Measurements from ENCODE around the gene CENPN.

Gene CENPN

GRCh38 chr16:80988756-80989155 is 18.3 kb upstream of the CENPN start:
- no peak for TF ChIP-seq ESRRG (CRISPR knock-in tag; IDR thresholded peaks at IDR 0.05)
- no peak for ATAC-seq

DNA sequence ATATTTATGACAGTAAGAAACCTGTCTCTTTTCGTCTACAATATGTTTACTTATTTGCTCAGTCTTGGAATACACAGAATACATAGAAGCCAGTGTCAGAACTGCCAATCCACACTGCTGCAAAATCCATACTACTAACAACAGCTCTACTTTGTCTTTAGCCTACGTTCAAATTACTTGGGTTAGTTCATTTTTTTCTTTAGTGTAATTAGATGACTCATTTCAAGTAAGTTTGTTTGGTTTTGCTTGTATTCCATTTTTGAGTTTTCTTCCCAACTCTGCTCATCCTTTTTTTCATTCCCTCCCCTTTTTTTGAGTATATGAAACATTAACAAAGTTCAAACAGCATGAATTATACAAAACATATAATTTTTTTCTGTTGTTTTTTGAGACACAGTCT is 17.2 kb upstream of the CENPN start:
- no peak for TF ChIP-seq RARB (CRISPR knock-in tag; IDR thresholded peaks at IDR 0.05)
- ATAC-seq = no peak

DNA sequence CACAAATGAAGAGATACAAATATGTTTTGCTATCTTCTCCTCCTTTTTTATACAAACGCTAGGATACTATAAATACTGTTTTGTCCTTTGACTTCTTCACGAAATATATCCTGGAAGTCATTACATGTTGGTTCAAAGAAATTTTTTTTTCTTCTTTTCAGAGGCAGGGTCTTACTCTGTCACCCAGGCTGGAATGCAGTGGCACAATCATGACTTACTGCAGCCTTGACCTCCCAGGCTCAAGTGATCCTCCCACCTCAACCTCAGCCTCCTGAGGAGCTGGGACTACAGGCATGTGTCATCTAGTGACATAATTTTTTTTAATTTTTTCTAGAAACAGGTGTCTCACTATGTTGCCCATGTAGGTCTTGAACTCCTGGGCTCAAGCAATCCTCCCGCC is 16.4 kb upstream of the CENPN start:
- ATAC-seq = no peak
- TF ChIP-seq TCF4 (CRISPR knock-in tag; IDR thresholded peaks at IDR 0.05; ENCODE audit: borderline replicate concordance) (no peak), TOX (CRISPR knock-in tag; IDR thresholded peaks at IDR 0.05; ENCODE audit: borderline replicate concordance) (no peak), TSHZ2 (CRISPR knock-in tag; IDR thresholded peaks at IDR 0.05) (no peak)
- TF ChIP-seq, protein P1, sequence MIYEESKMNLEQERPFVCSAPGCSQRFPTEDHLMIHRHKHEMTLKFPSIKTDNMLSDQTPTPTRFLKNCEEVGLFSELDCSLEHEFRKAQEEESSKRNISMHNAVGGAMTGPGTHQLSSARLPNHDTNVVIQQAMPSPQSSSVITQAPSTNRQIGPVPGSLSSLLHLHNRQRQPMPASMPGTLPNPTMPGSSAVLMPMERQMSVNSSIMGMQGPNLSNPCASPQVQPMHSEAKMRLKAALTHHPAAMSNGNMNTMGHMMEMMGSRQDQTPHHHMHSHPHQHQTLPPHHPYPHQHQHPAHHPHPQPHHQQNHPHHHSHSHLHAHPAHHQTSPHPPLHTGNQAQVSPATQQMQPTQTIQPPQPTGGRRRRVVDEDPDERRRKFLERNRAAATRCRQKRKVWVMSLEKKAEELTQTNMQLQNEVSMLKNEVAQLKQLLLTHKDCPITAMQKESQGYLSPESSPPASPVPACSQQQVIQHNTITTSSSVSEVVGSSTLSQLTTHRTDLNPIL (CRISPR knock-in tag; IDR thresholded peaks at IDR 0.05; ENCODE audit: low read depth) = no peak
- TF ChIP-seq, protein P2, sequence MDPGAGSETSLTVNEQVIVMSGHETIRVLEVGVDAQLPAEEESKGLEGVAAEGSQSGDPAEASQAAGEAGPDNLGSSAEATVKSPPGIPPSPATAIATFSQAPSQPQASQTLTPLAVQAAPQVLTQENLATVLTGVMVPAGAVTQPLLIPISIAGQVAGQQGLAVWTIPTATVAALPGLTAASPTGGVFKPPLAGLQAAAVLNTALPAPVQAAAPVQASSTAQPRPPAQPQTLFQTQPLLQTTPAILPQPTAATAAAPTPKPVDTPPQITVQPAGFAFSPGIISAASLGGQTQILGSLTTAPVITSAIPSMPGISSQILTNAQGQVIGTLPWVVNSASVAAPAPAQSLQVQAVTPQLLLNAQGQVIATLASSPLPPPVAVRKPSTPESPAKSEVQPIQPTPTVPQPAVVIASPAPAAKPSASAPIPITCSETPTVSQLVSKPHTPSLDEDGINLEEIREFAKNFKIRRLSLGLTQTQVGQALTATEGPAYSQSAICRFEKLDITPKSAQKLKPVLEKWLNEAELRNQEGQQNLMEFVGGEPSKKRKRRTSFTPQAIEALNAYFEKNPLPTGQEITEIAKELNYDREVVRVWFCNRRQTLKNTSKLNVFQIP (CRISPR knock-in tag; IDR thresholded peaks at IDR 0.05; ENCODE audit: borderline replicate concordance, low read depth) = no peak

DNA sequence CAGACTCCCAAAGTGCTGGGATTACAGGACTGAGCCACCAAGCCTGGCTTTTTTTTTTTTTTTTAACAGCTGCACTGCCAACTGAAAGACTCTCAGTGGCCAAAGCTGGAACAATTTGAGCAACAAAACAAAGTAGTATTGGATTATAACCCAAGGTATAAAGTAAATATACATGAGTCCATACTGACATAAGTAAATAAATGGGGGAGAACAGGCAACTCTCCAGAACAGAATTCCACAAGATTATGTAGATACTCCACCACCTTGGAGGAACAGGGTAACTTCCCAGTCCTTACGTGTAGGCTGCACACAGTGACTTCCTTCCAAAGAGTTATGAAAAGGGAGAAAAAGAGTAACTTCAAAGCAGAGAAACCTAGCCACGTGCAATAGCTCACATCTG is 16.0 kb upstream of the CENPN start:
- no peak for ATAC-seq
- TF ChIP-seq TSHZ2 (CRISPR knock-in tag; IDR thresholded peaks at IDR 0.05) = no peak
- TF ChIP-seq TCF4 (CRISPR knock-in tag; IDR thresholded peaks at IDR 0.05; ENCODE audit: borderline replicate concordance) = no peak
- no peak for TF ChIP-seq RARB (CRISPR knock-in tag; IDR thresholded peaks at IDR 0.05)
- TF ChIP-seq PPARA (CRISPR knock-in tag; IDR thresholded peaks at IDR 0.05; ENCODE audit: borderline replicate concordance) = no peak
- no peak for TF ChIP-seq GLIS3 (CRISPR knock-in tag; IDR thresholded peaks at IDR 0.05)
- TF ChIP-seq ZC3H10 (CRISPR knock-in tag; IDR thresholded peaks at IDR 0.05) = no peak
- no peak for TF ChIP-seq ARNTL (CRISPR knock-in tag; IDR thresholded peaks at IDR 0.05; ENCODE audit: borderline replicate concordance, low read depth)

DNA sequence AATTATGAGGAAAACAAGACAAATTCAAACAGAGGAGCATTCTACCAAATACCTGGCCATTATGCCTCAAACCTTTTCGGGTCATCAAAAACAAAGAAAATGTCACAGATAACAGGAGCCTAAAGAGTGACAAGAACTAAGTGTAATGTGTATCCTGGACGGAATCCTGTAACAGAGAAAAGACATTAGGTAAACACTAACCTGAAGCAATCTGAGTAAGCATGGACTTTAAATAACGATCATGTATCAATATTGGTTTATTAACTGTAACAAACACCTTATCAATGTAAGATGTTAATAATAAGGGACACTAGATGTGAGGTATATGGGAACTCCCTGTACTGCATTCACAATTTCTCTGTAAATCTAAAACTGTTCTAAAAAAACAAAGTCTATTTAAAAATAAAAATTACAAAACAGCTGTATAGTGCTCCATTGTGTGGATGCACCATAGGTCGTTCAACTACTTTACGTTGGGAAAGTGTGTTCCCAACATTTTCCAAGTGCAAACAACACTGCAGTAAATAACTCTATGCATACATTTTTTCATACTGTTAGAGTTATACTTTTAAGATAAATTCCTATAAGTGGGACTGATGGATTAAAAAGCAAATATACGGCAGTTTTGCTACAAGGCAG is 15.1 kb upstream of the CENPN start:
- no peak for TF ChIP-seq ZFP30 (CRISPR knock-in tag; IDR thresholded peaks at IDR 0.05)
- TF ChIP-seq ISL1 (CRISPR knock-in tag; IDR thresholded peaks at IDR 0.05) = no peak
- no peak for TF ChIP-seq PATZ1 (CRISPR knock-in tag; IDR thresholded peaks at IDR 0.05; ENCODE audit: borderline replicate concordance)
- no peak for TF ChIP-seq ZNF565 (CRISPR knock-in tag; conservative IDR thresholded peaks at IDR 0.05; ENCODE audit: low read depth)
- no peak for TF ChIP-seq TCF4 (CRISPR knock-in tag; IDR thresholded peaks at IDR 0.05; ENCODE audit: borderline replicate concordance)
- no peak for TF ChIP-seq BACH2 (CRISPR knock-in tag; IDR thresholded peaks at IDR 0.05; ENCODE audit: borderline replicate concordance)
- no peak for TF ChIP-seq PPARA (CRISPR knock-in tag; IDR thresholded peaks at IDR 0.05; ENCODE audit: borderline replicate concordance)
- ATAC-seq = no peak
